PFSK-1 (cell line): ENCODE results near the gene PDE4B.

ENCODE experiments used
- FOXP2 ChIP-seq: optimal IDR thresholded peaks from 2 replicates; pipeline ENCODE3; 2011; ENCODE audit warnings: borderline replicate concordance, control low read depth, inconsistent platforms; ENCODE audit not compliant: insufficient read depth; ENCODE audit errors: extremely low read length, extremely low read depth
- POLR2AphosphoS5 ChIP-seq: IDR thresholded peaks from 2 replicates; pipeline ENCODE4 v1.6.1; 2012; ENCODE audit warnings: low read depth, mild to moderate bottlenecking, control low read depth, low read length, moderate library complexity
- REST ChIP-seq, 2 experiments: IDR thresholded peaks; 2 replicates each; pipeline versions ENCODE4 v1.6.1 to v1.8.0; 2011 to 2012; ENCODE audit warnings: low read depth in 2 of 2, low read length in 2 of 2, control low read depth in 1 of 2, inconsistent platforms in 1 of 2, mild to moderate bottlenecking in 1 of 2, moderate library complexity in 1 of 2; ENCODE audit not compliant: insufficient read depth in 1 of 2
- SIN3A ChIP-seq: IDR thresholded peaks from 2 replicates; pipeline ENCODE4 v1.6.1; 2012; ENCODE audit warnings: mild to moderate bottlenecking, low read length, moderate library complexity, borderline replicate concordance; ENCODE audit not compliant: insufficient read depth
- TAF1 ChIP-seq: IDR thresholded peaks from 2 replicates; pipeline ENCODE4 v1.6.1; 2012; ENCODE audit warnings: low read length, control low read depth, borderline replicate concordance; ENCODE audit not compliant: insufficient read depth

PDE4B gene

GRCh38 chr1:66266350-66266749 is 473.7 kb downstream of the PDE4B start:
- TF ChIP-seq TAF1 (no peak), REST (IDR thresholded peaks at IDR 0.05; ENCODE audit: insufficient read depth in 1 of 2, low read depth in 2 of 2, low read length in 2 of 2) (no peak), SIN3A (no peak), FOXP2 (no peak), POLR2AphosphoS5 (no peak)

- TF ChIP-seq REST (IDR thresholded peaks at IDR 0.05; ENCODE audit: insufficient read depth in 1 of 2, low read depth in 2 of 2, low read length in 2 of 2) (no peak), FOXP2 (no peak), SIN3A (no peak), TAF1 (no peak), POLR2AphosphoS5 (no peak)
These were observed 474.1 kb downstream of the PDE4B start for GRCh38 chr1:66266756-66267155.

DNA sequence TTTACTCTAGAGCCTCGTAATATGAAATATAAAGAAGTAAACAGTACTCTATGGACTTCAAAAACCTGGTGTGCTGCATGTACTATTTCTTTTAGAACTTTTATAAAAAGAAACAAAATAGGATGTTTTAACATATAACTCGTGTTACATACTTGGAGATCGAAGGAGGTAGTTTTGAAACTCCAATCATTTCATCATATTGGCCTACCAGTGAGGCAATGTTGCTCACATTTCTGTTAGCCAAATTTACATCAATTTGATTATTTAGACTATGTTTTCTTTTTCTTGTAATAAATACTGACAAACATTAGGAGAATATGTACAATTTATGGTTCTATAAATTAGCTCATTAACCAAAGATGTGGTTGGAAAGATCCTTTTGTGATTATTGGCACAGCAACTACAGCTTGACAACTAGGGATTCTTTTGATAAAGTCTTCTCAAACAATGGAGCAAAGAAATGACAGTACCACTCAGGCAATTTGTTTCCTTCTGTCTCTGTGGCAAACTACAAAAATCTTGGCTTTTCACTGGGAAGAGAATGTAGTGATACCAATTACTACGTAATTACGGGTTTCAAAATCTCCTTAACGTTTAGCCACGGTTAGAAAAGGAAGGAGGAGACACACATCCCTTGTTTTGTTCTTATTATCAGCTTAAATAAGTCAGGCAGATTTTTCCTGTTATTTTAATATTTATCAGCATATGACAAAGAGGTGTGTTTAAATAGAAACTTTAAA is 474.7 kb downstream of the PDE4B start:
- no peak for TF ChIP-seq REST (IDR thresholded peaks at IDR 0.05; ENCODE audit: insufficient read depth in 1 of 2, low read depth in 2 of 2, low read length in 2 of 2)
- no peak for TF ChIP-seq TAF1
- TF ChIP-seq FOXP2 = no peak
- no peak for TF ChIP-seq SIN3A
- TF ChIP-seq POLR2AphosphoS5 = no peak

DNA sequence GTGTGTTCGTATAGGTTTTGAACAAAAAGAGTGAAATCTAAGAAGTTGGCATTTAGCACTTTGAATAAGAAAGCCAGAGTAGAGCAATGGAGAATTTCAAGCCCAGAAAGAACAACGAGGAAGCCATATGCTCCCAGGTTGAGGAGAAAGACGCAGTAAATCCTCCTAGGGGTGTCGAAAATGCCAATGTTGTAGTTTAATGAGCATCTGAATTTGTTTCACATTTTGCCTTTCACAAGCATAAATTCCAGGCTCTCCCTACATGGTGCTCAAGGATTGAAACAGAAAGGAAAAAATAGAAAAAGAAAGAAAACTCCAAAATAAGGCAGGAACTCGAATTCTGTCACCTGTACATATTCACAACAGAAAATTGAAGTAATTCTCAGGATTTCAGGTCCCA is 476.5 kb downstream of the PDE4B start:
- TF ChIP-seq SIN3A (no peak), REST (IDR thresholded peaks at IDR 0.05; ENCODE audit: insufficient read depth in 1 of 2, low read depth in 2 of 2, low read length in 2 of 2) (no peak), FOXP2 (no peak), TAF1 (no peak)

- TF ChIP-seq REST (IDR thresholded peaks at IDR 0.05; ENCODE audit: insufficient read depth in 1 of 2, low read depth in 2 of 2, low read length in 2 of 2) (no peak), SIN3A (no peak), FOXP2 (no peak), POLR2AphosphoS5 (no peak)
These were observed 477.6 kb downstream of the PDE4B start for GRCh38 chr1:66270119-66270812.
